IMR-90 (cell line): ENCODE measurements around the gene FZD7. TPM values are rescaled to one million over a fixed set of nuclear protein-coding genes. Genes with fewer than 3 reads are reported as not detected.
A peak's percentile ranks its signal among the peaks of the same experiment; 100 is the strongest.

Source experiments
- ATAC-seq: fragments of 200-7000 bp; cut with Tn5 transposase; 2 replicates; pipeline ENCODE4 v1.9.1; 2020; ENCODE audit warnings: low read depth, mild to moderate bottlenecking, moderate library complexity
- BruUV-seq: library from RNA; stranded (reverse); fragments of 400-500 nt; replicated peaks from 2 replicates; lab custom pipeline; 2021; lab: Mats Ljungman, UMichigan
- CTCF ChIA-PET: fragments of 300-600 bp; formaldehyde crosslinking; extraction: SDS; loops from one replicate; lab custom pipeline; 2021; ENCODE audit warnings: antibody characterized with exemption; lab: Yijun Ruan, JAX
- POLR2A ChIA-PET: fragments of 300-600 bp; sonication (Branson Sonifier 250); formaldehyde crosslinking; loops from one replicate; lab custom pipeline; 2022; ENCODE audit warnings: antibody characterized with exemption; ENCODE audit not compliant: unreplicated experiment; lab: Charles Lee
- DNase-seq: peaks from one replicate; pipeline ENCODE4 v3.0.0; 2013
- H2AFZ ChIP-seq: replicated peaks from 2 replicates; pipeline ENCODE3; 2013; ENCODE audit warnings: low read length, mild to moderate bottlenecking; ENCODE audit not compliant: poor library complexity
- H2AK5ac ChIP-seq: 2 replicates; pipeline ENCODE4 v1.6.1; 2013; ENCODE audit warnings: low read depth, low read length, inconsistent platforms
- H2AK9ac ChIP-seq: replicated peaks from 2 replicates; pipeline ENCODE3; 2013; ENCODE audit warnings: mild to moderate bottlenecking, low read depth, low read length, moderate library complexity; ENCODE audit not compliant: poor library complexity
- H2BK120ac ChIP-seq: 2 replicates; pipeline ENCODE4 v1.6.1; 2013; ENCODE audit warnings: low read depth, low read length, inconsistent platforms
- H2BK15ac ChIP-seq: 3 replicates; pipeline ENCODE4 v1.6.1; 2013; ENCODE audit warnings: low read depth, low read length, inconsistent platforms
- H2BK20ac ChIP-seq: 2 replicates; pipeline ENCODE4 v1.6.1; 2013; ENCODE audit warnings: low read depth, mild to moderate bottlenecking, inconsistent platforms, low read length, moderate library complexity
- H2BK5ac ChIP-seq: 2 replicates; pipeline ENCODE4 v1.6.1; 2013; ENCODE audit warnings: mild to moderate bottlenecking, low read depth, low read length, inconsistent platforms; ENCODE audit not compliant: poor library complexity, severe bottlenecking
- H3K14ac ChIP-seq: replicated peaks from 2 replicates; pipeline ENCODE4 v1.6.1; 2013; ENCODE audit warnings: low read depth, low read length, inconsistent platforms
- H3K18ac ChIP-seq: 2 replicates; pipeline ENCODE4 v1.6.1; 2013; ENCODE audit warnings: low read depth, low read length, control low read depth
- H3K23ac ChIP-seq: 2 replicates; pipeline ENCODE4 v1.6.1; 2013; ENCODE audit warnings: low read depth, low read length, inconsistent platforms
- H3K27ac ChIP-seq: 2 replicates; pipeline ENCODE4 v1.5.1; 2013; ENCODE audit warnings: mild to moderate bottlenecking, control low read depth, low read length; ENCODE audit not compliant: insufficient read depth
- H3K27me3 ChIP-seq: 2 replicates; pipeline ENCODE4 v1.6.1; 2013; ENCODE audit warnings: low read length; ENCODE audit not compliant: control insufficient read depth, insufficient read depth
- H3K36me3 ChIP-seq: 2 replicates; pipeline ENCODE4 v1.6.1; 2013; ENCODE audit warnings: low read length, mixed read lengths; ENCODE audit not compliant: control insufficient read depth, insufficient read depth
- H3K4ac ChIP-seq: 2 replicates; pipeline ENCODE4 v1.6.1; 2013; ENCODE audit warnings: low read depth, low read length, inconsistent platforms
- H3K4me1 ChIP-seq: 2 replicates; pipeline ENCODE4 v1.6.1; 2013; ENCODE audit warnings: low read length, mixed read lengths; ENCODE audit not compliant: control insufficient read depth, insufficient read depth
- H3K4me2 ChIP-seq: 2 replicates; pipeline ENCODE4 v1.6.1; 2013; ENCODE audit warnings: low read depth, mild to moderate bottlenecking, control low read depth, low read length, moderate library complexity
- H3K4me3 ChIP-seq: 2 replicates; pipeline ENCODE4 v1.5.1; 2013; ENCODE audit warnings: low read depth, mild to moderate bottlenecking, control low read depth, low read length, moderate library complexity; ENCODE audit not compliant: insufficient read depth
- H3K56ac ChIP-seq: 2 replicates; pipeline ENCODE4 v1.6.1; 2013; ENCODE audit warnings: low read length, inconsistent platforms; ENCODE audit not compliant: insufficient read depth; ENCODE audit errors: extremely low read depth
- H3K79me1 ChIP-seq, 2 experiments: 2 replicates each; pipeline ENCODE4 v1.6.1; 2013; ENCODE audit warnings: low read length in 2 of 2, inconsistent platforms in 1 of 2, low read depth in 1 of 2
- H3K9ac ChIP-seq: 2 replicates; pipeline ENCODE4 v1.6.1; 2013; ENCODE audit warnings: low read depth, low read length, control low read depth
- H3K9me1 ChIP-seq: 2 replicates; pipeline ENCODE4 v1.6.1; 2013; ENCODE audit warnings: low read length, inconsistent platforms; ENCODE audit not compliant: insufficient read depth
- H3K9me3 ChIP-seq: 2 replicates; pipeline ENCODE4 v1.6.1; 2013; ENCODE audit warnings: low read length; ENCODE audit not compliant: control insufficient read depth, insufficient read depth
- H4K20me1 ChIP-seq: 2 replicates; pipeline ENCODE4 v1.6.1; 2013; ENCODE audit warnings: low read length, inconsistent platforms; ENCODE audit not compliant: insufficient read depth
- H4K5ac ChIP-seq: 2 replicates; pipeline ENCODE4 v1.6.1; 2013; ENCODE audit warnings: mild to moderate bottlenecking, low read depth, low read length, control low read depth
- H4K8ac ChIP-seq, 2 experiments: 2 replicates each; pipeline ENCODE4 v1.6.1; 2013; ENCODE audit warnings: low read depth in 2 of 2, low read length in 2 of 2, control low read depth in 1 of 2, inconsistent platforms in 1 of 2
- H4K91ac ChIP-seq: 2 replicates; pipeline ENCODE4 v1.6.1; 2013; ENCODE audit warnings: low read depth, low read length, inconsistent platforms; ENCODE audit not compliant: insufficient read depth
- CEBPB ChIP-seq: IDR thresholded peaks from 2 replicates; pipeline ENCODE4 v1.6.1; 2012; ENCODE audit warnings: low read depth, low read length, improper control_type of control experiment
- FOS ChIP-seq: fragments of 150-350 bp; IDR thresholded peaks from 2 replicates; pipeline ENCODE4 v1.6.1; 2016; ENCODE audit warnings: low read depth, low read length
- MAFK ChIP-seq: IDR thresholded peaks from 2 replicates; pipeline ENCODE4 v1.6.1; 2012; ENCODE audit warnings: low read depth, low read length, improper control_type of control experiment
- MAZ ChIP-seq: IDR thresholded peaks from 2 replicates; pipeline ENCODE4 v1.6.1; 2012; ENCODE audit warnings: low read depth, mild to moderate bottlenecking, low read length, improper control_type of control experiment, moderate library complexity, borderline replicate concordance
- POLR2A ChIP-seq: IDR thresholded peaks from 2 replicates; pipeline ENCODE4 v1.6.1; 2012; ENCODE audit warnings: mild to moderate bottlenecking, low read depth, low read length
- RFX5 ChIP-seq: IDR thresholded peaks from 2 replicates; pipeline ENCODE4 v1.8.0; 2012; ENCODE audit warnings: low read depth, mild to moderate bottlenecking, low read length, moderate library complexity
- WGBS, 2 experiments: methylation state at CpG; one replicate each; pipeline versions ENCODE4 v1.1.5 to v1.1.7; 2013; ENCODE audit warnings: missing lambda C conversion rate in 2 of 2; ENCODE audit not compliant: insufficient read length in 1 of 2; ENCODE audit errors: extremely low coverage in 2 of 2; 5-methylcytosine and 5-hydroxymethylcytosine counted together
- dilution Hi-C: fragments of 300-500 bp; cut with HindIII; formaldehyde crosslinking; loops from one replicate; pipeline ENCODE4 v1.14.3; 2018; ENCODE audit warnings: low sequenced_read_pairs; ENCODE audit not compliant: unreplicated experiment
- in situ Hi-C: fragments of 300-500 bp; cut with MboI; formaldehyde crosslinking; loops from 3 replicates; pipeline ENCODE4 v1.14.3; 2019; ENCODE audit warnings: low sequenced_read_pairs, inconsistent platforms, mixed read lengths
- intact Hi-C: fragments of 100-400 bp; cut with micrococcal nuclease; formaldehyde crosslinking; loops from 2 replicates; pipeline ENCODE4 v1.10.0; 2022
- polyA plus RNA-seq, 3 experiments: library from polyadenylated mRNA; depleted of rRNA; stranded (reverse); fragments of >200 nt; gene quantifications; 2 replicates each; pipeline ENCODE4 v1.2.3, GENCODE V29; 2012; ENCODE audit warnings: low replicate concordance in 1 of 3
- total RNA-seq: library from RNA; depleted of rRNA; stranded (reverse); fragments of >200 nt; gene quantifications from 2 replicates; pipeline ENCODE4 v1.2.3, GENCODE V29; 2012
- TF ChIP-seq, protein P1 (sequence below): fragments of 150-350 bp; IDR thresholded peaks from 2 replicates; pipeline ENCODE4 v1.6.1; 2016; ENCODE audit warnings: low read depth, mild to moderate bottlenecking, low read length, moderate library complexity, borderline replicate concordance
- TF ChIP-seq, protein P2 (sequence below): conservative IDR thresholded peaks from 2 replicates; pipeline ENCODE4 v1.5.1; 2012; ENCODE audit warnings: mild to moderate bottlenecking, low read depth, low read length, improper control_type of control experiment

Gene FZD7
- total and polyA plus RNA-seq, 2 of the 4 experiments (the other 2 are of a cell fraction) = 62.4 to 90.9 TPM

DNA sequence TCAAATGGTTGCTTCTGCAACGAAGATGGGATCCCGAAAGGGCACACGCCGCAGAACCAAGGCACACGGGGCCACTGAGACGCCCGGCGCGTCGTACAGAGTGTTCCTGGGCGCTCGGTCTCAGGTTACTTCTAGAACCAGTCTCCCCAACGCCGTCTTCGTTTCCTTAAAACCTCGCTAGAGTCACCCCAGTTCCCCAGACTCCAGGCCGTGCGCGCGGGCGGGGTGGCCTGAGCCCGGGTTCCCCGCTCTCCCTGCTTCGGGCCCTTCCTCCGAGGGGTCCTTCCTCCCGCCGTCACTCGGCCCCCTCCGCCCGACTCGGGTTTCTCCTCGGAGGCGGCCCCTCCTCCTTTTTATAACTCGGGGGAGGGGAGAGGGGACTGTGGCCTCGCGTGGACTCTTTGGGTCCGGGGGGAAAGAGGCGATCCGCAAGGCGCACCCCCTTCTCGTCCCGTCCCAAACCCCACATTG lies 774 bp upstream of the FZD7 start:
- POLR2A ChIA-PET = no interaction called here
- peaks cover 24% of the 10 kb centered on the region for H3K36me3 ChIP-seq
- H3K4me1 ChIP-seq = peaks cover 6% of the 10 kb centered on the region
- H2BK20ac ChIP-seq = peak overlapping the region; percentile 38; the same call in 1 of the 2 replicates
- peak overlapping the region; percentile 98 for H3K9ac ChIP-seq
- H3K27me3 ChIP-seq = no peaks in the 10 kb centered on the region
- no peaks in the 10 kb centered on the region for H3K9me3 ChIP-seq
- H3K4me3 ChIP-seq = peak overlapping the region; percentile 73
- H2AFZ ChIP-seq = peak overlapping the region; percentile 89
- peak overlapping the region; percentile 98 for H3K14ac ChIP-seq
- peak overlapping the region; percentile 96 for H2BK5ac ChIP-seq
- peak overlapping the region; percentile 86 for H4K5ac ChIP-seq
- dilution Hi-C loops (no loop called here), in situ Hi-C loops (no loop called here), intact Hi-C loops (loop anchor here (1.0 to 10.0 kb wide), 4 partner anchors 61 to 342 kb away; partner anchors contain the start of gene BMPR2)
- H2AK5ac ChIP-seq = peak overlapping the region; percentile 74; the same call in 1 of the 2 replicates
- H3K56ac ChIP-seq = peak overlapping the region; percentile 98
- peak overlapping the region; percentile 86 for H2BK120ac ChIP-seq
- peak overlapping the region; percentile 98 for H3K27ac ChIP-seq
- H3K4ac ChIP-seq = peak overlapping the region; percentile 89
- CTCF ChIA-PET = no interaction called here
- peak overlapping the region; percentile 48; the same call in 2 of the 3 replicates for H2BK15ac ChIP-seq
- TF ChIP-seq POLR2A = peak; percentile 15; the same call in 1 of the 2 replicates
- no peak for TF ChIP-seq CEBPB
- TF ChIP-seq, protein P1, sequence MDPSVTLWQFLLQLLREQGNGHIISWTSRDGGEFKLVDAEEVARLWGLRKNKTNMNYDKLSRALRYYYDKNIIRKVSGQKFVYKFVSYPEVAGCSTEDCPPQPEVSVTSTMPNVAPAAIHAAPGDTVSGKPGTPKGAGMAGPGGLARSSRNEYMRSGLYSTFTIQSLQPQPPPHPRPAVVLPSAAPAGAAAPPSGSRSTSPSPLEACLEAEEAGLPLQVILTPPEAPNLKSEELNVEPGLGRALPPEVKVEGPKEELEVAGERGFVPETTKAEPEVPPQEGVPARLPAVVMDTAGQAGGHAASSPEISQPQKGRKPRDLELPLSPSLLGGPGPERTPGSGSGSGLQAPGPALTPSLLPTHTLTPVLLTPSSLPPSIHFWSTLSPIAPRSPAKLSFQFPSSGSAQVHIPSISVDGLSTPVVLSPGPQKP = no peak
- no peak for TF ChIP-seq RFX5
- TF ChIP-seq, protein P2, sequence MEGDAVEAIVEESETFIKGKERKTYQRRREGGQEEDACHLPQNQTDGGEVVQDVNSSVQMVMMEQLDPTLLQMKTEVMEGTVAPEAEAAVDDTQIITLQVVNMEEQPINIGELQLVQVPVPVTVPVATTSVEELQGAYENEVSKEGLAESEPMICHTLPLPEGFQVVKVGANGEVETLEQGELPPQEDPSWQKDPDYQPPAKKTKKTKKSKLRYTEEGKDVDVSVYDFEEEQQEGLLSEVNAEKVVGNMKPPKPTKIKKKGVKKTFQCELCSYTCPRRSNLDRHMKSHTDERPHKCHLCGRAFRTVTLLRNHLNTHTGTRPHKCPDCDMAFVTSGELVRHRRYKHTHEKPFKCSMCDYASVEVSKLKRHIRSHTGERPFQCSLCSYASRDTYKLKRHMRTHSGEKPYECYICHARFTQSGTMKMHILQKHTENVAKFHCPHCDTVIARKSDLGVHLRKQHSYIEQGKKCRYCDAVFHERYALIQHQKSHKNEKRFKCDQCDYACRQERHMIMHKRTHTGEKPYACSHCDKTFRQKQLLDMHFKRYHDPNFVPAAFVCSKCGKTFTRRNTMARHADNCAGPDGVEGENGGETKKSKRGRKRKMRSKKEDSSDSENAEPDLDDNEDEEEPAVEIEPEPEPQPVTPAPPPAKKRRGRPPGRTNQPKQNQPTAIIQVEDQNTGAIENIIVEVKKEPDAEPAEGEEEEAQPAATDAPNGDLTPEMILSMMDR = no peak
- TF ChIP-seq MAFK = no peak
- TF ChIP-seq MAZ = no peak; the same call in 1 of the 2 replicates
- no peak for TF ChIP-seq FOS
- ATAC-seq = peak; percentile 16
- H3K9me1 ChIP-seq = peaks cover 5% of the 10 kb centered on the region; the same call in 1 of the 2 replicates
- peak overlapping the region; percentile 92 for H3K4me2 ChIP-seq
- H3K23ac ChIP-seq = peak overlapping the region; percentile 90
- peaks cover 0 to 23% of the 10 kb centered on the region in 2 experiments; a peak in 3 of 4 replicates for H3K79me1 ChIP-seq
- H4K8ac ChIP-seq = peak overlapping the region; percentile 46 to 89; a peak in 3 of 4 replicates
- H4K91ac ChIP-seq = peak overlapping the region; percentile 75
- whole genome bisulfite sequencing, 2 experiments = 0% methylated on average over 11 of the region's 42 CpGs; no CpG with 5 or more reads in 1 of the 2 experiments
- H4K20me1 ChIP-seq = peaks cover 32% of the 10 kb centered on the region
- H3K18ac ChIP-seq = peak overlapping the region; percentile 93
- H2AK9ac ChIP-seq = peak overlapping the region; percentile 97
- peak; percentile 51 for DNase-seq
- BruUV-seq = no TSS peak
